ENCODE measurements around the gene EXOC2. TPM values are rescaled to one million over a fixed set of nuclear protein-coding genes. Genes with fewer than 3 reads are reported as not detected.

Gene EXOC2
- total and polyA plus RNA-seq, 10 of the 15 experiments (the other 5 are each of a cell fraction or from before 2014, with no cell fraction given), result 8.7 to 32.8 (median 20.7) TPM

DNA sequence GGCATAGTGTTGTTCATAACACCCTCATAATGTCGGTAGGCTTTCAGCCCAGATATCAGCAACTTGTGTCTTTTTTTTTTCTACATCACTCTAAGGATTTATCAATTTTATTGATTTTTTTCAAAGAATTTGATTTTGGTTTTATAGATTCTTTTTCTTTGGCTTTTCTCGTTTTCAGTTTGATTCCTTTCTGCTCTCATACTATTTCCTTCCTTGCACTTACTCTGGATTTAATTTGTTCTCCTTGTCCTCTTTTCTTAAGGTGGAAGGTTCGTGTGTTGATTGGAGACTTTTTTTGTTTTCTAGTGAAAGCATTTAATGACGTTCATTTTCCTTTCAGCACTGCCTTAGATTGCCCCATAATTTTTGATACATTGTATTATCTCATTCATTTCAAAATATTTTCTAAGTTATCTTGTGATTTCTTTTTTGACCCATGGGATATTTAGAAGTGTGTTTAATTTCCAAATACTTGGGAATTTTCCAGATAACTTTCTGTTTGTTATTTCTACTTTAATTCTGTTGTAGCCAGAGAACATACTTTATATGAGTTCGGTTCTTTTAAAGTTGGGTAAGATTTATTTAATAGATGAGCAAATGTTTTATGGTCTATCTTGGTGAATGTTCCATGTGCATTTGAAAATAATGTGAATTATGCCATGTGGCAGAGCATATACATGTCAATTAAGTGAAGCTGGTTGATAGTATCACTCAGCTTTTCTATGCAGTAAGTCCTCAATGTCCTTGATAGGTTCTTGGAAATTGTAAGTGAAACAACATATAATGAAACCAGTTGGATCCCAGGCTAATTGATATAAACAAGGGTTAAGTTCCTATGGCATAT, 238.6 kb downstream of the EXOC2 start:
- DNase-seq (ENCODE audit: low read depth, low spot score), result no peak
- H3K27ac ChIP-seq (ENCODE audit: control insufficient read depth, insufficient read depth), result no peak overlapping the region
- no TSS peak for BruUV-seq (replicated peaks)
- H3K79me2 ChIP-seq (ENCODE audit: control insufficient read depth, insufficient read depth, low read length), result no peaks in the 10 kb centered on the region
- no peak overlapping the region for H3K4me2 ChIP-seq (ENCODE audit: control insufficient read depth, insufficient read depth)
- intact Hi-C loops (cut with micrococcal nuclease; ENCODE audit: unreplicated experiment), result no loop called here
- H3K9ac ChIP-seq (ENCODE audit: control insufficient read depth, insufficient read depth, low read length), result no peak overlapping the region
- H3K4me3 ChIP-seq, result no peak overlapping the region
- no peak for ATAC-seq
- ChIA-PET SMC1A (ENCODE audit: uncharacterized antibody, unreplicated experiment) (interaction anchor here (1.2 kb wide), 1 partner anchor 20 kb away, joined by 3 read pairs; no protein-coding TSS in a partner anchor), CTCF (no interaction called here), RAD21 (ENCODE audit: unreplicated experiment) (no interaction called here), POLR2A (no interaction called here)
- no peak for FAIRE-seq
- H3K4me1 ChIP-seq (ENCODE audit: control insufficient read depth, insufficient read depth, low read length), result no peaks in the 10 kb centered on the region
- TF ChIP-seq BCL11A (IDR thresholded peaks at IDR 0.05; ENCODE audit: low read depth, low read length), result no peak
- no peak for TF ChIP-seq ZBED1 (IDR thresholded peaks at IDR 0.05; ENCODE audit: borderline replicate concordance)
- no peak for TF ChIP-seq BACH1 (IDR thresholded peaks at IDR 0.05; ENCODE audit: borderline replicate concordance)
- in situ Hi-C loops (cut with MboI), result no loop called here
- no peaks in the 10 kb centered on the region for H4K20me1 ChIP-seq (ENCODE audit: control insufficient read depth, insufficient read depth)
- 0 out of 4 replicates have a peak, but pooled peaks cover 0 to 5% of the 10 kb centered on the region in 2 experiments for H3K27me3 ChIP-seq (replicated peaks in 1 of 2; ENCODE audit: control insufficient read depth in 2 of 2, insufficient read depth in 2 of 2, low read length in 1 of 2)
- peaks cover 2% of the 10 kb centered on the region; the same call in 2 of the 3 replicates for H3K9me3 ChIP-seq (replicated peaks; ENCODE audit: control insufficient read depth, insufficient read depth, low read length)
- WGBS (ENCODE audit: insufficient coverage, insufficient replicate concordance, low lambda C conversion rate, missing lambda C conversion rate), result 20% methylated on average over 5 of the region's 5 CpGs
- no peaks in the 10 kb centered on the region for H3K36me3 ChIP-seq (ENCODE audit: control insufficient read depth in 2 of 2, insufficient read depth in 2 of 2, low read length in 1 of 2)
- H2AFZ ChIP-seq (ENCODE audit: control insufficient read depth, low read depth, low read length), result no peak overlapping the region

DNA sequence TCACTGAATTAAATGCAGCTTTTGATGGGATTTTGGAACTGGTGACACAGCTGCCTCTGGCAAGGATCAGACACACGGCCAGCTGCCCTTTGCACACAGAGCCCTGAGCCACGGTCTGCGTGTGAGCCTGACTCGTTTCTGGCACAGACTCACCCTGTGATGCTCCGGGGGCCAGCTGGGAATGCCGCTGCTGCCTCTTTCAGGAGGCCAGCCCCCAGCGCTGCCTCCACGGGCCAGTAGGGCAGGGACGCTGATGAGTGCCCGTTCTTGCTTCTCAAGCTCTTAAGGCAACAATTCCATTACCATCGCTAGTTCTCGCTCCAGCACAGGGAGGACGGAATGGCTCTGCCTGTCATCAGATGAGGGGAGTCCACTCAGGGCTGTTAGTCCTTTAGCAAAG, 239.8 kb downstream of the EXOC2 start:
- in situ Hi-C loops (cut with MboI) (no loop called here), intact Hi-C loops (cut with micrococcal nuclease; ENCODE audit: unreplicated experiment) (no loop called here)
- Histone ChIP-seq H2AFZ (ENCODE audit: control insufficient read depth, low read depth, low read length) (no peak overlapping the region), H3K79me2 (ENCODE audit: control insufficient read depth, insufficient read depth, low read length) (no peaks in the 10 kb centered on the region), H3K9me3 (replicated peaks; ENCODE audit: control insufficient read depth, insufficient read depth, low read length) (no peaks in the 10 kb centered on the region; the same call in 2 of the 3 replicates), H3K9ac (ENCODE audit: control insufficient read depth, insufficient read depth, low read length) (no peak overlapping the region), H4K20me1 (ENCODE audit: control insufficient read depth, insufficient read depth) (no peaks in the 10 kb centered on the region), H3K27me3 (replicated peaks in 1 of 2; ENCODE audit: control insufficient read depth in 2 of 2, insufficient read depth in 2 of 2, low read length in 1 of 2) (0 out of 4 replicates have a peak, but pooled peaks cover 0 to 5% of the 10 kb centered on the region in 2 experiments), H3K4me1 (ENCODE audit: control insufficient read depth, insufficient read depth, low read length) (no peaks in the 10 kb centered on the region), H3K4me3 (no peak overlapping the region), H3K27ac (ENCODE audit: control insufficient read depth, insufficient read depth) (no peak overlapping the region), H3K4me2 (ENCODE audit: control insufficient read depth, insufficient read depth) (no peak overlapping the region), H3K36me3 (ENCODE audit: control insufficient read depth in 2 of 2, insufficient read depth in 2 of 2, low read length in 1 of 2) (no peaks in the 10 kb centered on the region)
- BruUV-seq (replicated peaks), result no TSS peak
- ChIA-PET SMC1A (ENCODE audit: uncharacterized antibody, unreplicated experiment) (interaction anchor here (1.2 kb wide), 1 partner anchor 22 kb away, joined by 3 read pairs; no protein-coding TSS in a partner anchor), RAD21 (ENCODE audit: unreplicated experiment) (no interaction called here), POLR2A (no interaction called here), CTCF (no interaction called here)
- FAIRE-seq (no peak), ATAC-seq (no peak), DNase-seq (ENCODE audit: low read depth, low spot score) (no peak)
- 65% methylated on average over 13 of the region's 13 CpGs for WGBS (ENCODE audit: insufficient coverage, insufficient replicate concordance, low lambda C conversion rate, missing lambda C conversion rate)
- TF ChIP-seq NBN (IDR thresholded peaks at IDR 0.05), result no peak
- TF ChIP-seq ZNF217 (IDR thresholded peaks at IDR 0.05), result no peak
- TF ChIP-seq BCL11A (IDR thresholded peaks at IDR 0.05; ENCODE audit: low read depth, low read length), result no peak
- no peak for TF ChIP-seq IKZF1 (conservative IDR thresholded peaks at IDR 0.05)
- no peak for TF ChIP-seq WRNIP1 (IDR thresholded peaks at IDR 0.05; ENCODE audit: borderline replicate concordance, low read depth, low read length)
- TF ChIP-seq HCFC1 (IDR thresholded peaks at IDR 0.05; ENCODE audit: low read length), result no peak
- no peak for TF ChIP-seq BACH1 (IDR thresholded peaks at IDR 0.05; ENCODE audit: borderline replicate concordance)
- no peak for TF ChIP-seq NRF1 (conservative IDR thresholded peaks at IDR 0.05; ENCODE audit: low read depth, low read length)
- TF ChIP-seq SUPT20H (IDR thresholded peaks at IDR 0.05; ENCODE audit: borderline replicate concordance, control insufficient read depth, low read depth, low read length), result no peak
- TF ChIP-seq CREB1 (IDR thresholded peaks at IDR 0.05; ENCODE audit: low read depth), result no peak
